ENCODE results near the gene STAT1. TPM values are rescaled to one million over a fixed set of nuclear protein-coding genes. Genes with fewer than 3 reads are reported as not detected.

The STAT1 gene
- total and polyA plus RNA-seq, 9 of the 15 experiments (the other 6 are each of a cell fraction or from before 2014, with no cell fraction given), result 8.7 to 34.4 (median 26.8) TPM

- Histone ChIP-seq H3K4me2 (ENCODE audit: insufficient read depth, low read length) (no peak overlapping the region), H3K79me2 (ENCODE audit: control insufficient read depth, insufficient read depth, low read length) (peaks cover 17% of the 10 kb centered on the region), H3K9ac (ENCODE audit: insufficient read depth in 1 of 2, low read depth in 2 of 2, low read length in 2 of 2) (no peak overlapping the region), H3K36me3 (ENCODE audit: control insufficient read depth, insufficient read depth, low read length) (peaks cover 88% of the 10 kb centered on the region), H3K27me3 (ENCODE audit: control insufficient read depth in 2 of 2, insufficient read depth in 2 of 2, low read length in 2 of 2) (no peaks in the 10 kb centered on the region), H2AFZ (ENCODE audit: low read depth, low read length) (no peak overlapping the region), H4K20me1 (replicated peaks; ENCODE audit: control insufficient read depth, insufficient read depth, low read length) (no peaks in the 10 kb centered on the region), H3K4me1 (replicated peaks in 1 of 2; ENCODE audit: control insufficient read depth in 2 of 2, insufficient read depth in 2 of 2, low read length in 2 of 2) (no peaks in the 10 kb centered on the region; a peak in 2 of 5 replicates), H3K9me1 (ENCODE audit: control insufficient read depth, insufficient read depth, low read length) (no peaks in the 10 kb centered on the region), H3K9me3 (replicated peaks; ENCODE audit: control insufficient read depth, insufficient read depth, low read depth, low read length) (no peaks in the 10 kb centered on the region), H3K27ac (ENCODE audit: extremely low read depth, low read depth, low read length) (no peak overlapping the region), H3K4me3 (no peak overlapping the region)
- DNase-seq (ENCODE audit: extremely low read depth in 1 of 4, low spot score in 3 of 4) (no peak), ATAC-seq (no peak), FAIRE-seq (no peak)
- in situ Hi-C loops (cut with MboI), result no loop called here
- intact Hi-C loops (cut with micrococcal nuclease), result no loop called here
- ChIA-PET POLR2A (no interaction called here), CTCF (ENCODE audit: low intra/inter-chr PET ratio) (no interaction called here)
- no TSS peak for BruUV-seq (replicated peaks)
- TF ChIP-seq ZNF232 (CRISPR knock-in tag; IDR thresholded peaks at IDR 0.05) (no peak), ZNF511 (CRISPR knock-in tag; IDR thresholded peaks at IDR 0.05) (no peak), MCM3 (IDR thresholded peaks at IDR 0.05) (no peak), ZNF668 (CRISPR knock-in tag; IDR thresholded peaks at IDR 0.05) (no peak), ASH1L (IDR thresholded peaks at IDR 0.05; ENCODE audit: borderline replicate concordance, low read depth, partially characterized antibody) (no peak), STAT6 (CRISPR knock-in tag; IDR thresholded peaks at IDR 0.05) (no peak), ZNF79 (CRISPR knock-in tag; IDR thresholded peaks at IDR 0.05; ENCODE audit: low read depth) (no peak), ZBTB11 (CRISPR knock-in tag; IDR thresholded peaks at IDR 0.05) (no peak), HNRNPK (IDR thresholded peaks at IDR 0.05; ENCODE audit: low read depth, low read length, poor library complexity, severe bottlenecking) (no peak), TAL1 (IDR thresholded peaks at IDR 0.05) (no peak), NBN (IDR thresholded peaks at IDR 0.05; ENCODE audit: low read depth) (no peak), NR2F6 (CRISPR knock-in tag; IDR thresholded peaks at IDR 0.05) (no peak), PHF20 (IDR thresholded peaks at IDR 0.05; ENCODE audit: partially characterized antibody) (no peak), HES1 (IDR thresholded peaks at IDR 0.05; ENCODE audit: low read depth) (no peak), ZNF699 (CRISPR knock-in tag; IDR thresholded peaks at IDR 0.05; ENCODE audit: insufficient replicate concordance) (no peak), CEBPB (tag; IDR thresholded peaks at IDR 0.05) (no peak), ETS2 (tag; IDR thresholded peaks at IDR 0.05; ENCODE audit: borderline replicate concordance, poor library complexity, severe bottlenecking) (no peak)
Observed at GRCh38 chr2:191008286-191008685, 5.7 kb downstream of the STAT1 start.

Measured in K562 (cell line).